Measurements from ENCODE around the gene KAT14. TPM values are rescaled to one million over a fixed set of nuclear protein-coding genes. Genes with fewer than 3 reads are reported as not detected.

KAT14 gene
- total and polyA plus RNA-seq, 8 donors = 4.0 to 8.5 (median 6.1) TPM

DNA sequence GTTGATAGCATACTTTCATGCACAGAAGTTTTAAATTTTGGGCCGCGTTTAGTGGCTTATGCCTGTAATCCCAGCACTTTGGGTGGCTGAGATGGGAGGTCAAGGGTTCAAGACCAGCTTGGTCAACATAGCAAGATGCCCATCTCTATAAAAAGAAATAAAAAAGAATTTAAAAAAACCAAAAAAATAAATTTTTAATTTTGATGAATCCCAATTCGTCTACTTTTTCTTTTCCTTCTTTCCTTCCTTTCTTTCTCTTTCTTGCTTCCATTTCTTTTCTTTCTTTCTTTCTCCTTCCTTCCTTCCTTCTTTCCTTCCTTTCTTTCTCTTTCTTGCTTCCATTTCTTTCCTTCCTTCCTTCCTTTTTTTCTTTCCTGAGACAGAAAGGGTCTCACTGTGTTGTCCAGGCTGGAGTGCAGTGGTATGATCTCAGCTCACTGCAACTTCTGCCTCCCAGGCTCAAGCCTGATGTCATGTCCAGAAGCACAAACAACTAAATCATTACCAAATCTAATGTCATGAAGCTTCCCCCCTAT is 95.8 kb downstream of the KAT14 start:
- H3K36me3 ChIP-seq = no peaks in the 10 kb centered on the region
- FAIRE-seq (no peak), DNase-seq (no peak), ATAC-seq (no peak)
- no peak overlapping the region for H3K4me3 ChIP-seq
- WGBS, 2 donors = 36 to 47% methylated on average over 3 of the region's 3 CpGs
- TF ChIP-seq, protein P1, sequence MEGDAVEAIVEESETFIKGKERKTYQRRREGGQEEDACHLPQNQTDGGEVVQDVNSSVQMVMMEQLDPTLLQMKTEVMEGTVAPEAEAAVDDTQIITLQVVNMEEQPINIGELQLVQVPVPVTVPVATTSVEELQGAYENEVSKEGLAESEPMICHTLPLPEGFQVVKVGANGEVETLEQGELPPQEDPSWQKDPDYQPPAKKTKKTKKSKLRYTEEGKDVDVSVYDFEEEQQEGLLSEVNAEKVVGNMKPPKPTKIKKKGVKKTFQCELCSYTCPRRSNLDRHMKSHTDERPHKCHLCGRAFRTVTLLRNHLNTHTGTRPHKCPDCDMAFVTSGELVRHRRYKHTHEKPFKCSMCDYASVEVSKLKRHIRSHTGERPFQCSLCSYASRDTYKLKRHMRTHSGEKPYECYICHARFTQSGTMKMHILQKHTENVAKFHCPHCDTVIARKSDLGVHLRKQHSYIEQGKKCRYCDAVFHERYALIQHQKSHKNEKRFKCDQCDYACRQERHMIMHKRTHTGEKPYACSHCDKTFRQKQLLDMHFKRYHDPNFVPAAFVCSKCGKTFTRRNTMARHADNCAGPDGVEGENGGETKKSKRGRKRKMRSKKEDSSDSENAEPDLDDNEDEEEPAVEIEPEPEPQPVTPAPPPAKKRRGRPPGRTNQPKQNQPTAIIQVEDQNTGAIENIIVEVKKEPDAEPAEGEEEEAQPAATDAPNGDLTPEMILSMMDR (IDR thresholded peaks at IDR 0.05) = no peak
- no peaks in the 10 kb centered on the region for H3K9me3 ChIP-seq
- no peak overlapping the region for H3K27ac ChIP-seq
- intact Hi-C loops (cut with DNase I) = no loop called here
- no peaks in the 10 kb centered on the region for H3K27me3 ChIP-seq
- H3K4me1 ChIP-seq = no peaks in the 10 kb centered on the region

Other genes starting within 250 kb of the KAT14 start
- gene SNX5, start 169.1 kb upstream of the KAT14 start, total RNA-seq = 10 to 100 TPM; 20.5 to 35.7 (median 27.2) TPM
- 10 to 100 TPM; 34.2 to 38.4 TPM for gene SNX5, start 169.1 kb upstream of the KAT14 start, polyA plus RNA-seq
- 1 to 10 TPM; 4.0 to 7.4 (median 6.1) TPM for gene MGME1, start 168.8 kb upstream of the KAT14 start, total RNA-seq
- 1 to 10 TPM; 6.1 to 7.6 TPM for gene MGME1, start 168.8 kb upstream of the KAT14 start, polyA plus RNA-seq
- 1 to 10 TPM; 4.2 to 7.9 (median 4.9) TPM for gene OVOL2, start 79.9 kb upstream of the KAT14 start, total RNA-seq
- 1 to 10 TPM; 4.4 to 6.6 TPM for gene OVOL2, start 79.9 kb upstream of the KAT14 start, polyA plus RNA-seq
- 1 to 10 TPM; 5.5 to 9.2 (median 6.3) TPM for gene PET117, start within 50 bp of the KAT14 start, total RNA-seq
- 1 to 10 TPM; 5.5 to 6.6 TPM for gene PET117, start within 50 bp of the KAT14 start, polyA plus RNA-seq
- 1 to 10 TPM; 6.0 to 8.9 (median 6.5) TPM for gene ZNF133, start 150.7 kb downstream of the KAT14 start, total RNA-seq
- 10 to 100 TPM; 21.6 to 29.2 TPM for gene ZNF133, start 150.7 kb downstream of the KAT14 start, polyA plus RNA-seq